ENCODE data around the gene GTPBP10.
A peak's percentile ranks its signal among the peaks of the same experiment; 100 is the strongest.
"Not testable (repeated sequence)": the region's sequence is repeated elsewhere in the genome, so short reads cannot be mapped to it uniquely, and the experiment has no call there.

GTPBP10 gene, protein sequence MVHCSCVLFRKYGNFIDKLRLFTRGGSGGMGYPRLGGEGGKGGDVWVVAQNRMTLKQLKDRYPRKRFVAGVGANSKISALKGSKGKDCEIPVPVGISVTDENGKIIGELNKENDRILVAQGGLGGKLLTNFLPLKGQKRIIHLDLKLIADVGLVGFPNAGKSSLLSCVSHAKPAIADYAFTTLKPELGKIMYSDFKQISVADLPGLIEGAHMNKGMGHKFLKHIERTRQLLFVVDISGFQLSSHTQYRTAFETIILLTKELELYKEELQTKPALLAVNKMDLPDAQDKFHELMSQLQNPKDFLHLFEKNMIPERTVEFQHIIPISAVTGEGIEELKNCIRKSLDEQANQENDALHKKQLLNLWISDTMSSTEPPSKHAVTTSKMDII

GRCh38 chr7:90346336-90347125 lies at the start of gene GTPBP10:
Gene GTPBP10, plus strand, starts transcription at chr7:90346716. Its CDS starts 26 bp downstream, at chr7:90346742.
- peak; percentile 99 for DNase-seq
- in situ Hi-C loops (cut with HindIII; ENCODE audit: low pct_ligation_motif_present, low pct_unique_long_range_greater_than_20kb, low sequenced_read_pairs): no loop called here

- in situ Hi-C loops (cut with HindIII; ENCODE audit: low pct_ligation_motif_present, low pct_unique_long_range_greater_than_20kb, low sequenced_read_pairs): no loop called here
- peak; percentile 74 for DNase-seq
These were observed 48.1 kb upstream of the GTPBP10 start for GRCh38 chr7:90298145-90299038.

- DNase-seq: no peak
- in situ Hi-C loops (cut with HindIII; ENCODE audit: low pct_ligation_motif_present, low pct_unique_long_range_greater_than_20kb, low sequenced_read_pairs): no loop called here
These were observed 43.3 kb upstream of the GTPBP10 start for GRCh38 chr7:90303241-90303640.

GRCh38 chr7:90309872-90310271 lies 36.6 kb upstream of the GTPBP10 start:
- in situ Hi-C loops (cut with HindIII; ENCODE audit: low pct_ligation_motif_present, low pct_unique_long_range_greater_than_20kb, low sequenced_read_pairs): no loop called here
- no peak for DNase-seq

DNA sequence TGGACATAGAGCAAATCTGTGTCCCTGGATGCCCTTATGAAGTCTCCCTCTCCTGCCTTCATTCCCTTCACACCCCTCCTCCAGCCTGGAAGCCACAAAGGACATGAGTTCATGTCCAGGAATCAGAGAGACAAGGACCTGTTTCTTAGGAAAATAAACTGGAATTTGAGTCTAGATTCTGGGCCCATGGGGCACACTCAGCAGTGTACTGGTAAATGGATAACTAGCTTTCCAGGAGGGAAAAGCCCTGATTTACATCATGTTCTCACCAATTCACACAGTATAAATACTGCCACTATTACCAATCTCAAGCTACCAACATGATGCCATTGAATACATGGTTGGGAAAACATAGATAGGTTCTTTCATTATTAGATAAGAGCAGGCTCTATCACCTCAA lies 35.3 kb upstream of the GTPBP10 start:
- in situ Hi-C loops (cut with HindIII; ENCODE audit: low pct_ligation_motif_present, low pct_unique_long_range_greater_than_20kb, low sequenced_read_pairs): no loop called here
- DNase-seq: no peak

DNA sequence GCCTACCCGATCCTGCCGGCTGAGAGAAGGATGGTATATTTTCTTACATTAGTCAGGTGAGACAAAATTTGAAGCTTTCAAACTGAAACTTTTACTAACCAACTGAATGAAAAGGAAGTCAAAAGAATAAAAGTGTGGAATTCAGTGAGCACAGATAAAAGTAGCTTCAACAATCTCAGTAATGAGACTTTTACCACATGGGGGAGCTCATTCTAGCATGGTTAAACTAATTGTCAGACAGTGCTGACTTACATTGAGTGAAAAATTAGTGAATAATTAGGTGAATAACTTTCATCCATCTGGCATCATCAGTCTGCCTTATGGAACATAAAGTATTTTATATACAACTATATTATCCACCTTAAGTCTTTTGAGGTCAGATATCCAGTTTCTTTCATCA lies 33.8 kb upstream of the GTPBP10 start:
- no peak for DNase-seq
- in situ Hi-C loops (cut with HindIII; ENCODE audit: low pct_ligation_motif_present, low pct_unique_long_range_greater_than_20kb, low sequenced_read_pairs): no loop called here

- DNase-seq: no peak
- in situ Hi-C loops (cut with HindIII; ENCODE audit: low pct_ligation_motif_present, low pct_unique_long_range_greater_than_20kb, low sequenced_read_pairs): no loop called here
These were observed 32.6 kb upstream of the GTPBP10 start for GRCh38 chr7:90313907-90314306.

DNA sequence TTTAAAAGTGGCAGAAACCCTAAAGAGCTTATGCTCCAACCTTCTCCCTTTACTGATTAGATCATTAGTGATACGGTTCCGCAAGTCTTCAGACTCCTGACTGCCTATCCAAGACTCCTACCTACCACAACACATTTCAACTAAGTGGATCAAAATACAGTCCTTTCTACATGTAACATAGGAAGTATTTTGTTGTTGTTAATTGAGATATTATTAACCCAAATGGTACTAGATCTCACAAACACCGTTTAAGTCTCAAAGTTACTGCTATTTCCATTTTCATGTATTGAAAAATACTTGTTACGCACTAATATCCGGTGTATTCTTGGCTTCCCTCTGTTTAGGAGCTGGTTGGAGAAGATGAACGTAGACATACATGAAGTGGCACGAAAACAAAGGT lies 26.5 kb upstream of the GTPBP10 start:
- in situ Hi-C loops (cut with HindIII; ENCODE audit: low pct_ligation_motif_present, low pct_unique_long_range_greater_than_20kb, low sequenced_read_pairs): no loop called here
- no peak for DNase-seq

GRCh38 chr7:90320418-90320800 lies 26.1 kb upstream of the GTPBP10 start:
- no peak for DNase-seq
- in situ Hi-C loops (cut with HindIII; ENCODE audit: low pct_ligation_motif_present, low pct_unique_long_range_greater_than_20kb, low sequenced_read_pairs): no loop called here

GRCh38 chr7:90320801-90321494 lies 25.6 kb upstream of the GTPBP10 start, which contains the start of gene FAM237B:
Gene FAM237B, minus strand, starts transcription at chr7:90321304. Its CDS starts 1,556 bp downstream, at chr7:90319748.
- in situ Hi-C loops (cut with HindIII; ENCODE audit: low pct_ligation_motif_present, low pct_unique_long_range_greater_than_20kb, low sequenced_read_pairs): no loop called here
- DNase-seq: peak; percentile 45

GRCh38 chr7:90322837-90323236 lies 23.7 kb upstream of the GTPBP10 start:
- in situ Hi-C loops (cut with HindIII; ENCODE audit: low pct_ligation_motif_present, low pct_unique_long_range_greater_than_20kb, low sequenced_read_pairs): no loop called here
- no peak for DNase-seq

DNA sequence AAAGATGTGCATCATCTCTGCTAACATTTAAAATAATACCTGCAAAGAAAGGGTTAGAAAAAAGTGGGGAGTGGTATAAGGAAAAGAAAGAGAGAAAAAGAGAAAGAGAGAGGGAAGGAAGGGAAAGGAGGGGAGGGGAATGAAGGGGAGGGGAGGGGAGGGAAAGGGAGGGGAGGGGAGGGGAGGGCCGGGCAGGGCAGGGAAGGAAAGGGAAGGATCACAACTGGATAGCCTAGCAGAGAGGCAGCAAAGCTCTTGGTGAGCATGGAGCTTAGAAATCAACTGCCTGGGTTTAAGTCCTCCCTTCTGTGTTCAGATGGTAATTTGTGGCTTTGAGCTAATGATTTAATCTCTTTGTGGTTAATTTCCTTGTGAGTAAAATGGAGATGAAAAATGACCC lies 20.0 kb upstream of the GTPBP10 start:
- no peak for DNase-seq
- in situ Hi-C loops (cut with HindIII; ENCODE audit: low pct_ligation_motif_present, low pct_unique_long_range_greater_than_20kb, low sequenced_read_pairs): no loop called here

DNA sequence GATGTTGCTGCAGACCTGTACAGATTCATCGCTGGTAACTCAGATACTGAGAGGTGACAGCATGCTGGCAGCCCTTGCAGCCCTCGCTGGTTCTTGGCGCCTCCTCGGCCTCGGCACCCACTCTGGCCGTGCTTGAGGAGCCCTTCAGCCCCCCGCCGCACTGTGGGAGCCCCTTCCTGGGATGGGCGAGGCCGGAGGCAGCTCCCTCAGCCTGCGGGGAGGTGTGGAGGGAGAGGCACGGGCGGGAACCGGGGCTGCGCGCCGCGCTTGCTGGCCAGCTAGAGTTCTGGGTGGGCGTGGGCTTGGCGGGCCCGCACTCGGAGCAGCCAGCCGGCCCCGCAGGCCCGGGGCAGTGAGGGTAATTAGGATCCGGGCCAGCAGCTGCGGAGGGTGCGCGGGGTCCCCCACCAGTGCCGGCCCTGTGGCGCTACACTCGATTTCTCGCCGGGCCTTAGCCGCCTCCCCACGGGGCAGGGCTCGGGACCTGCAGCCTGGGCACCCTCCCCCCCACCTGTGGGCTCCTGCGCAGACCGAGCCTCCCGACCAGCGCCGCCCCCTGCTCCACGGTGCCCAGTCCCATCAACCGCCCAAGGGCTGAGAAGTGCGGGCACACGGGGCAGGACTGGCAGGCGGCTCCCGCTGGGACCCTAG lies 12.2 kb upstream of the GTPBP10 start:
- in situ Hi-C loops (cut with HindIII; ENCODE audit: low pct_ligation_motif_present, low pct_unique_long_range_greater_than_20kb, low sequenced_read_pairs): no loop called here

DNA sequence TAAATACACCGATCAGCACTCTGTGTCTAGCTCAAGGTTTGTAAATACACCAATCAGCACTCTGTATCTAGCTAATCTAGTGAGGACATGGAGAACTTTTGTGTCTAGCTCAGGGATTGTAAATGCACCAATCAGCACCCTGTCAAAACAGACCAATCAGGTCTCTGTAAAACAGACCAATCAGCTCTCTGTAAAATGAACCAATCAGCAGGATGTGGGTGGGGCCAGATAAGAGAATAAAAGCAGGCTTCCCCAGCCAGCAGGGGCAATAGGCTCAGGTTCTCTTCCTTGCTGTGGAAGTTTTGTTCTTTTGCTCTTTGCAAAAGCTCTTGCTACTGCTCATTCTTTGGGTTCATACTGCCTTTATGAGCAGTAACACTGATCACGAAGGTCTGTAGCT lies 11.6 kb upstream of the GTPBP10 start:
- DNase-seq; in situ Hi-C loops (cut with HindIII; ENCODE audit: low pct_ligation_motif_present, low pct_unique_long_range_greater_than_20kb, low sequenced_read_pairs): not testable (repeated sequence)

More for the DNA sequence above, 12.2 kb upstream of the GTPBP10 start:
- DNase-seq: no peak

DNA sequence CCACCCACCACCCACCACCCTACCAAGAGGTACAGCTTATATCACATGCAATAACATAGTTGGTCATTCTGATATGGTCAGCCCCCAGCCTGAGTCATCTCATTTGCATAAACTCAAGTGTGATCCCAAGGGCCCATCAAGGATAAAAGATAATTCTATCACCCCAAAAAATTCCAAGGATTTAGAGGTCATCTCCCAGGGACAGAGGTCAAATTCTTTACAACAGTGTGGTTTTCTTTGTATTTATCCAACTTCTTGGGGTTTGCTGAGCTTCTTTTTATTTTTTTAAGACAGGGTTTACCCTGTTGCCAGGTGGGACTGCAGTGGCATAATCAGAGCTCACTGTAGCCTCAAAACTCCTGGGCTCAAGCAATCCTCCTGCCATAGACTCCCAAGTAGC lies 9.4 kb upstream of the GTPBP10 start:
- in situ Hi-C loops (cut with HindIII; ENCODE audit: low pct_ligation_motif_present, low pct_unique_long_range_greater_than_20kb, low sequenced_read_pairs): no loop called here
- peak; percentile 30 for DNase-seq

DNA sequence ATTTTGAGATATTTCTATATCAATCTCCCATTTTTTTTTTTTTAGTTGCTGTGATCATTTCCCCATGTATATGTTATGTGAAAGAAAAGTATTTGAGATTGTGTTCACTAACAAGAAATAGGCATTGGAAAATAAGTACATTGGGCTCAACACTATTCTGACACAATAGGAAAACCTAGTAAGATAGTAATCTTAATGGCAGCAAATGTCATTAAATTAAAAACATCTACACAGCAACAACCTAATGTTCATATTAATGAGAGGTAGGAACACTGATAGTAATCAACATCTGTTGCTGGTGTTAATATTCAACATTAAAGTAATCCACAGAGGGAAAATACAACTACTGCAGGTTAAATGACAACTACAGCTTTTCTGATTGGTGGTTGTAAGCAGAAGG lies 1.5 kb upstream of the GTPBP10 start:
- DNase-seq: no peak
- in situ Hi-C loops (cut with HindIII; ENCODE audit: low pct_ligation_motif_present, low pct_unique_long_range_greater_than_20kb, low sequenced_read_pairs): no loop called here

GRCh38 chr7:90345595-90346335 lies 751 bp upstream of the GTPBP10 start:
- DNase-seq: peak; percentile 47

More at GRCh38 chr7:90345595-90346335, 751 bp upstream of the GTPBP10 start:
- in situ Hi-C loops (cut with HindIII; ENCODE audit: low pct_ligation_motif_present, low pct_unique_long_range_greater_than_20kb, low sequenced_read_pairs): no loop called here

Data from ACHN (cell line).